ENCODE measurements around the gene HSFX4.
"Not testable (repeated sequence)": the region's sequence is repeated elsewhere in the genome, so short reads cannot be mapped to it uniquely, and the experiment has no call there.

Gene HSFX4

GRCh38 chrX:149929400-149929799 is at the start of gene HSFX4:
HSFX4 (plus strand) TSS chrX:149929573; CDS start chrX:149929645, 72 bp downstream.
- not testable (repeated sequence) for DNase-seq (ENCODE audit: low spot score)

GRCh38 chrX:149881081-149881711 is 48.2 kb upstream of the HSFX4 start, which contains the start of gene MAGEA8:
MAGEA8 (plus strand) TSS chrX:149881183; CDS start chrX:149884273, 3,090 bp downstream.
- DNase-seq (ENCODE audit: low spot score) = no peak

- not testable (repeated sequence) for DNase-seq (ENCODE audit: low spot score)
Measured at GRCh38 chrX:149890828-149891227, 38.5 kb upstream of the HSFX4 start.

GRCh38 chrX:149898554-149898953 is 30.8 kb upstream of the HSFX4 start:
- no peak for DNase-seq (ENCODE audit: low spot score)

- no peak for DNase-seq (ENCODE audit: low spot score)
Measured at GRCh38 chrX:149903889-149904748, 25.3 kb upstream of the HSFX4 start.

GRCh38 chrX:149908308-149908707 is 21.1 kb upstream of the HSFX4 start:
- no peak for DNase-seq (ENCODE audit: low spot score)

GRCh38 chrX:149908727-149909126 is 20.6 kb upstream of the HSFX4 start:
- DNase-seq (ENCODE audit: low spot score) = no peak

GRCh38 chrX:149909324-149910177 is 19.8 kb upstream of the HSFX4 start:
- DNase-seq (ENCODE audit: low spot score) = no peak

GRCh38 chrX:149910178-149910695 is 19.1 kb upstream of the HSFX4 start:
- no peak for DNase-seq (ENCODE audit: low spot score)

GRCh38 chrX:149916745-149917392 is 12.5 kb upstream of the HSFX4 start:
- DNase-seq (ENCODE audit: low spot score) = no peak

- DNase-seq (ENCODE audit: low spot score) = not testable (repeated sequence)
Measured at GRCh38 chrX:149923836-149924235, 5.5 kb upstream of the HSFX4 start.

- not testable (repeated sequence) for DNase-seq (ENCODE audit: low spot score)
Measured at GRCh38 chrX:149924434-149924833, 4.9 kb upstream of the HSFX4 start.

GRCh38 chrX:149927245-149927963 is 2.0 kb upstream of the HSFX4 start:
- DNase-seq (ENCODE audit: low spot score) = not testable (repeated sequence)

- not testable (repeated sequence) for DNase-seq (ENCODE audit: low spot score)
Measured at GRCh38 chrX:149927964-149928258, 1.5 kb upstream of the HSFX4 start.

- DNase-seq (ENCODE audit: low spot score) = not testable (repeated sequence)
Measured at GRCh38 chrX:149928635-149929034, 738 bp upstream of the HSFX4 start.

GRCh38 chrX:149931355-149931754 is 2.0 kb downstream of the HSFX4 start:
- not testable (repeated sequence) for DNase-seq (ENCODE audit: low spot score)

GRCh38 chrX:149932150-149932549 is 2.8 kb downstream of the HSFX4 start:
- not testable (repeated sequence) for DNase-seq (ENCODE audit: low spot score)

- DNase-seq (ENCODE audit: low spot score) = not testable (repeated sequence)
Measured at GRCh38 chrX:149932970-149933369, 3.6 kb downstream of the HSFX4 start.

- not testable (repeated sequence) for DNase-seq (ENCODE audit: low spot score)
Measured at GRCh38 chrX:149933547-149933946, 4.2 kb downstream of the HSFX4 start.

- DNase-seq (ENCODE audit: low spot score) = not testable (repeated sequence)
Measured at GRCh38 chrX:149937328-149937727, 8.0 kb downstream of the HSFX4 start.

GRCh38 chrX:149937871-149938426 is 8.6 kb downstream of the HSFX4 start:
- no peak for DNase-seq (ENCODE audit: low spot score)

All from hepatic stellate cell (primary cell).